TTC549 (cell line): ENCODE data around the gene LPP.

Source experiments
- FAIRE-seq: peaks from 2 replicates; lab custom pipeline; 2012; peaks lifted over from hg19 to GRCh38; lab: Jason Lieb, UNC

The LPP gene

GRCh38 chr3:188761964-188762363 lies 608.0 kb downstream of the LPP start:
- FAIRE-seq: no peak

- no peak for FAIRE-seq
Observed at GRCh38 chr3:188764609-188765008, 610.7 kb downstream of the LPP start.

GRCh38 chr3:188769831-188770230 lies 615.9 kb downstream of the LPP start:
- no peak for FAIRE-seq

GRCh38 chr3:188772886-188773285 lies 618.9 kb downstream of the LPP start:
- no peak for FAIRE-seq

GRCh38 chr3:188775412-188775811 lies 621.5 kb downstream of the LPP start:
- no peak for FAIRE-seq

GRCh38 chr3:188776447-188776846 lies 622.5 kb downstream of the LPP start:
- FAIRE-seq: no peak

GRCh38 chr3:188778091-188778852 lies 624.3 kb downstream of the LPP start:
- FAIRE-seq: no peak

- no peak for FAIRE-seq
Observed at GRCh38 chr3:188779281-188779980, 625.5 kb downstream of the LPP start.

GRCh38 chr3:188780193-188781147 lies 626.5 kb downstream of the LPP start:
- FAIRE-seq: no peak

- no peak for FAIRE-seq
Observed at GRCh38 chr3:188782613-188783124, 628.7 kb downstream of the LPP start.

GRCh38 chr3:188786424-188786823 lies 632.5 kb downstream of the LPP start:
- FAIRE-seq: no peak

- no peak for FAIRE-seq
Observed at GRCh38 chr3:188788621-188789081, 634.7 kb downstream of the LPP start.

GRCh38 chr3:188789251-188789650 lies 635.3 kb downstream of the LPP start:
- FAIRE-seq: no peak

GRCh38 chr3:188791311-188791710 lies 637.4 kb downstream of the LPP start:
- FAIRE-seq: no peak

- no peak for FAIRE-seq
Observed at GRCh38 chr3:188792793-188793192, 638.8 kb downstream of the LPP start.

GRCh38 chr3:188796122-188796631 lies 642.2 kb downstream of the LPP start:
- no peak for FAIRE-seq

GRCh38 chr3:188797045-188797444 lies 643.1 kb downstream of the LPP start:
- FAIRE-seq: no peak

GRCh38 chr3:188798556-188799145 lies 644.7 kb downstream of the LPP start:
- FAIRE-seq: no peak

- no peak for FAIRE-seq
Observed at GRCh38 chr3:188801393-188801792, 647.4 kb downstream of the LPP start.

- FAIRE-seq: no peak
Observed at GRCh38 chr3:188802645-188803044, 648.7 kb downstream of the LPP start.

- FAIRE-seq: no peak
Observed at GRCh38 chr3:188807006-188807405, 653.0 kb downstream of the LPP start.

- no peak for FAIRE-seq
Observed at GRCh38 chr3:188812198-188812597, 658.2 kb downstream of the LPP start.
